Mesenchymal stem cell (in vitro differentiated cells and primary cell): Measurements from ENCODE around the gene ANKH.

Experiments
- DNase-seq: peaks from one replicate; pipeline ENCODE4 v3.0.0-alpha.2; 2013
- H2AFZ ChIP-seq: one replicate; pipeline ENCODE4 v1.6.1; 2013; ENCODE audit warnings: low read depth, mild to moderate bottlenecking, control low read depth, inconsistent platforms, low read length, moderate library complexity
- H2AK5ac ChIP-seq: 2 replicates; pipeline ENCODE4 v1.6.1; 2013; ENCODE audit warnings: low read length, moderate library complexity, mild to moderate bottlenecking, inconsistent platforms; ENCODE audit not compliant: severe bottlenecking
- H2BK120ac ChIP-seq: one replicate; pipeline ENCODE4 v1.6.1; 2013; ENCODE audit warnings: low read depth, mild to moderate bottlenecking, inconsistent platforms, low read length, moderate library complexity
- H2BK12ac ChIP-seq, 2 experiments: one replicate each; pipeline ENCODE4 v1.6.1; 2013; ENCODE audit warnings: inconsistent platforms in 2 of 2, low read length in 2 of 2, mild to moderate bottlenecking in 2 of 2, moderate library complexity in 2 of 2, control low read depth in 1 of 2
- H2BK15ac ChIP-seq: one replicate; pipeline ENCODE4 v1.6.1; 2013; ENCODE audit warnings: mild to moderate bottlenecking, low read depth, inconsistent platforms; ENCODE audit not compliant: poor library complexity, severe bottlenecking
- H2BK5ac ChIP-seq: 2 replicates; pipeline ENCODE4 v1.6.1; 2013; ENCODE audit warnings: low read depth, mild to moderate bottlenecking, low read length, control low read depth, inconsistent platforms; ENCODE audit not compliant: poor library complexity, severe bottlenecking
- H3K14ac ChIP-seq, 2 experiments: one replicate each; pipeline ENCODE4 v1.6.1; 2013; ENCODE audit warnings: inconsistent platforms in 2 of 2, low read length in 2 of 2, control low read depth in 1 of 2, mild to moderate bottlenecking in 1 of 2, moderate library complexity in 1 of 2
- H3K18ac ChIP-seq, 2 experiments: one replicate each; pipeline ENCODE4 v1.6.1; 2013; ENCODE audit warnings: inconsistent platforms in 2 of 2, low read length in 2 of 2, control low read depth in 1 of 2, low read depth in 1 of 2, mild to moderate bottlenecking in 1 of 2
- H3K23ac ChIP-seq, 2 experiments: one replicate each; pipeline ENCODE4 v1.6.1; 2013; ENCODE audit warnings: inconsistent platforms in 2 of 2, low read length in 2 of 2, mild to moderate bottlenecking in 2 of 2, moderate library complexity in 2 of 2, control low read depth in 1 of 2
- H3K27ac ChIP-seq: 2 replicates; pipeline ENCODE4 v1.5.1; 2013; ENCODE audit warnings: mild to moderate bottlenecking, moderate library complexity, low read length, control low read depth, inconsistent platforms; ENCODE audit not compliant: poor library complexity, severe bottlenecking
- H3K27me3 ChIP-seq, 2 experiments: 2 replicates each; pipeline versions ENCODE4 v1.6.1 to v1.7.0; 2013; ENCODE audit warnings: low read length in 2 of 2, mild to moderate bottlenecking in 2 of 2, moderate library complexity in 2 of 2, control low read depth in 1 of 2, inconsistent platforms in 1 of 2; ENCODE audit not compliant: control insufficient read depth in 1 of 2, insufficient read depth in 1 of 2
- H3K36me3 ChIP-seq, 2 experiments: 2 replicates each; pipeline versions ENCODE4 v1.6.1 to v1.7.0; 2013; ENCODE audit warnings: low read length in 2 of 2, control low read depth in 1 of 2, inconsistent platforms in 1 of 2, low read depth in 1 of 2, mild to moderate bottlenecking in 1 of 2; ENCODE audit not compliant: insufficient read depth in 2 of 2, control insufficient read depth in 1 of 2
- H3K4ac ChIP-seq, 2 experiments: one replicate each; pipeline ENCODE4 v1.6.1; 2013; ENCODE audit warnings: inconsistent platforms in 2 of 2, low read length in 2 of 2, mild to moderate bottlenecking in 2 of 2, moderate library complexity in 2 of 2, control low read depth in 1 of 2, low read depth in 1 of 2
- H3K4me1 ChIP-seq: 2 replicates; pipeline ENCODE4 v1.6.1; 2013; ENCODE audit warnings: low read depth, low read length, control low read depth; ENCODE audit not compliant: control insufficient read depth, insufficient read depth
- H3K4me2 ChIP-seq: 2 replicates; pipeline ENCODE4 v1.6.1; 2013; ENCODE audit warnings: low read length, mild to moderate bottlenecking, inconsistent platforms; ENCODE audit not compliant: poor library complexity, severe bottlenecking
- H3K4me3 ChIP-seq, 2 experiments: 2 replicates each; pipeline versions ENCODE4 v1.5.1 to v1.7.0; 2013; ENCODE audit warnings: low read length in 2 of 2, mild to moderate bottlenecking in 2 of 2, control low read depth in 1 of 2, low read depth in 1 of 2; ENCODE audit not compliant: insufficient read depth in 1 of 2
- H3K79me1 ChIP-seq: replicated peaks from 2 replicates; pipeline ENCODE4 v1.6.1; 2013; ENCODE audit warnings: mild to moderate bottlenecking, control low read depth, low read length, inconsistent platforms; ENCODE audit not compliant: poor library complexity, severe bottlenecking
- H3K9ac ChIP-seq: 2 replicates; pipeline ENCODE4 v1.7.0; 2013; ENCODE audit warnings: mild to moderate bottlenecking, low read length, moderate library complexity
- H3K9me3 ChIP-seq: 2 replicates; pipeline ENCODE4 v1.7.0; 2013; ENCODE audit warnings: mild to moderate bottlenecking, low read length; ENCODE audit not compliant: control insufficient read depth
- H4K8ac ChIP-seq: one replicate; pipeline ENCODE4 v1.6.1; 2013; ENCODE audit warnings: inconsistent platforms, mild to moderate bottlenecking, low read length, moderate library complexity
- H4K91ac ChIP-seq: one replicate; pipeline ENCODE4 v1.6.1; 2013; ENCODE audit warnings: mild to moderate bottlenecking, low read length, inconsistent platforms
- WGBS: methylation state at CpG from one replicate; pipeline ENCODE4 v1.1.7; 2013; ENCODE audit warnings: mixed read lengths; 5-methylcytosine and 5-hydroxymethylcytosine counted together

ANKH gene

DNA sequence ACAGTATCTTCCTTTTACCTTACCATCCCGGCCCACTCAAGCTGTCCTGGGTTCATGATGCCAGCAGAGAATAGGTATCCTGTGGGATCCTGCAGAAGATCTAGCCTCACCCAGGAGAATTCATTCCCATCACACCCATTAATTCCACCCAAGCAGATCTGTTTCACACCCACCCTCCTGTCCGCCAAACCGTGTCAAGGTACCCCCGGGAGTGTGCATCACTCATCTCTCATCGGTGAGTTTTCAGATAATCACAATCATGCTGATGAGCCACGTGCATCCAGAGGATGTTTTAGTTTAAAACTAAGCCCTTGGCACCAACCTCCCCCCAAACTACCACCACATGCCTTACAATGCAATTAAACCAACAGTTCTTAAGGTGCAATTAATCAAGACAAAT is 18.8 kb downstream of the ANKH start:
- H3K23ac ChIP-seq: no peak overlapping the region
- peaks cover 2% of the 10 kb centered on the region for H3K79me1 ChIP-seq
- H3K4me1 ChIP-seq: peaks cover 5% of the 10 kb centered on the region
- H2BK12ac ChIP-seq: no peak overlapping the region
- H3K18ac ChIP-seq: no peak overlapping the region
- no peak overlapping the region for H3K4me2 ChIP-seq
- no peak for DNase-seq
- H4K91ac ChIP-seq: no peak overlapping the region
- H4K8ac ChIP-seq: no peak overlapping the region
- no peaks in the 10 kb centered on the region for H3K9me3 ChIP-seq
- H2BK120ac ChIP-seq: no peak overlapping the region
- WGBS: 87% methylated on average over 6 of the region's 6 CpGs
- no peak overlapping the region for H3K14ac ChIP-seq
- peaks cover 0 to 14% of the 10 kb centered on the region in 2 experiments for H3K36me3 ChIP-seq
- no peak overlapping the region for H3K4ac ChIP-seq
- no peak overlapping the region for H3K9ac ChIP-seq
- H3K27me3 ChIP-seq: no peaks in the 10 kb centered on the region
- H2BK15ac ChIP-seq: no peak overlapping the region
- no peak overlapping the region for H2AK5ac ChIP-seq
- no peak overlapping the region for H2BK5ac ChIP-seq
- no peak overlapping the region for H2AFZ ChIP-seq
- H3K4me3 ChIP-seq: no peak overlapping the region
- no peak overlapping the region for H3K27ac ChIP-seq

- H2BK15ac ChIP-seq: no peak overlapping the region
- H3K9ac ChIP-seq: no peak overlapping the region
- no peak overlapping the region for H2BK120ac ChIP-seq
Observed at GRCh38 chr5:14851999-14852526, 19.5 kb downstream of the ANKH start.

GRCh38 chr5:14851597-14851996 is 20.0 kb downstream of the ANKH start:
- no peak overlapping the region for H3K9ac ChIP-seq
- no peak overlapping the region for H2BK120ac ChIP-seq
- H3K79me1 ChIP-seq: peaks cover 2% of the 10 kb centered on the region
- H2BK15ac ChIP-seq: no peak overlapping the region
- H3K4me1 ChIP-seq: peaks cover 5% of the 10 kb centered on the region
- no peak overlapping the region for H3K27ac ChIP-seq
- no peak overlapping the region for H3K23ac ChIP-seq
- H4K8ac ChIP-seq: no peak overlapping the region
- H3K18ac ChIP-seq: no peak overlapping the region
- H3K4me2 ChIP-seq: no peak overlapping the region
- H3K36me3 ChIP-seq: peaks cover 0 to 19% of the 10 kb centered on the region in 2 experiments
- no peak overlapping the region for H3K14ac ChIP-seq
- no peak overlapping the region for H4K91ac ChIP-seq
- H3K4ac ChIP-seq: no peak overlapping the region
- H2BK12ac ChIP-seq: no peak overlapping the region
- no peaks in the 10 kb centered on the region for H3K9me3 ChIP-seq
- H3K4me3 ChIP-seq: no peak overlapping the region
- no peaks in the 10 kb centered on the region for H3K27me3 ChIP-seq
- H2AK5ac ChIP-seq: no peak overlapping the region
- no peak overlapping the region for H2BK5ac ChIP-seq
- H2AFZ ChIP-seq: no peak overlapping the region
- no peak for DNase-seq

More at GRCh38 chr5:14851999-14852526, 19.5 kb downstream of the ANKH start:
- Histone ChIP-seq H3K4me2 (no peak overlapping the region), H3K9me3 (no peaks in the 10 kb centered on the region), H2AK5ac (no peak overlapping the region), H4K91ac (no peak overlapping the region), H4K8ac (no peak overlapping the region), H3K18ac (no peak overlapping the region), H3K4me3 (no peak overlapping the region), H3K79me1 (peaks cover 2% of the 10 kb centered on the region), H2BK12ac (no peak overlapping the region), H3K4ac (no peak overlapping the region), H3K27me3 (no peaks in the 10 kb centered on the region), H3K23ac (no peak overlapping the region), H3K4me1 (peaks cover 5% of the 10 kb centered on the region), H3K36me3 (peaks cover 0 to 19% of the 10 kb centered on the region in 2 experiments), H2BK5ac (no peak overlapping the region), H2AFZ (no peak overlapping the region), H3K14ac (no peak overlapping the region), H3K27ac (no peak overlapping the region)
- no peak for DNase-seq

GRCh38 chr5:14851050-14851419 is 20.5 kb downstream of the ANKH start:
- WGBS: 73% methylated on average over 5 of the region's 5 CpGs
- no peak for DNase-seq
- H2BK5ac ChIP-seq: no peak overlapping the region
- H3K36me3 ChIP-seq: peaks cover 0 to 15% of the 10 kb centered on the region in 2 experiments
- H3K9ac ChIP-seq: no peak overlapping the region
- no peaks in the 10 kb centered on the region for H3K79me1 ChIP-seq
- no peak overlapping the region for H2BK12ac ChIP-seq
- no peak overlapping the region for H4K8ac ChIP-seq
- no peak overlapping the region for H3K14ac ChIP-seq
- no peak overlapping the region for H4K91ac ChIP-seq
- H2BK15ac ChIP-seq: no peak overlapping the region
- H2AFZ ChIP-seq: no peak overlapping the region
- H2AK5ac ChIP-seq: no peak overlapping the region
- no peaks in the 10 kb centered on the region for H3K9me3 ChIP-seq
- no peak overlapping the region for H3K18ac ChIP-seq
- peaks cover 5% of the 10 kb centered on the region for H3K4me1 ChIP-seq
- H3K4me3 ChIP-seq: no peak overlapping the region
- no peak overlapping the region for H3K23ac ChIP-seq
- H3K4me2 ChIP-seq: no peak overlapping the region
- H3K4ac ChIP-seq: no peak overlapping the region
- no peaks in the 10 kb centered on the region for H3K27me3 ChIP-seq
- no peak overlapping the region for H2BK120ac ChIP-seq
- H3K27ac ChIP-seq: no peak overlapping the region
